MM.1S (cell line): ENCODE measurements around the gene ADRA1B.

Source experiments
- DNase-seq: peaks from one replicate; pipeline ENCODE4 v3.0.0-alpha.2; 2015
- H2AFZ ChIP-seq: fragments of 300-600 bp; sonication (generic); 2 replicates; pipeline ENCODE4 v1.6.0; 2016; ENCODE audit warnings: antibody characterized with exemption, low read length
- H3F3A ChIP-seq: fragments of 300-600 bp; sonication (generic); 2 replicates; pipeline ENCODE4 v1.6.1; 2016; ENCODE audit warnings: mild to moderate bottlenecking, antibody characterized with exemption, low read length, moderate library complexity, mixed read lengths; ENCODE audit not compliant: insufficient read depth
- H3K27ac ChIP-seq: fragments of 300-600 bp; sonication (generic); 2 replicates; pipeline ENCODE4 v1.5.1; 2016; ENCODE audit warnings: mild to moderate bottlenecking, low read length
- H3K27me3 ChIP-seq: fragments of 300-600 bp; sonication (generic); replicated peaks from 2 replicates; pipeline ENCODE4 v1.6.0; 2016; ENCODE audit warnings: low read length; ENCODE audit not compliant: insufficient read depth
- H3K36me3 ChIP-seq: fragments of 300-600 bp; sonication (generic); replicated peaks from 2 replicates; pipeline ENCODE4 v1.6.1; 2016; ENCODE audit warnings: mild to moderate bottlenecking, low read length, mixed read lengths; ENCODE audit not compliant: insufficient read depth
- H3K4me1 ChIP-seq: fragments of 300-600 bp; sonication (generic); 2 replicates; pipeline ENCODE4 v1.6.1; 2016; ENCODE audit warnings: low read length, mixed read lengths
- H3K4me2 ChIP-seq: fragments of 300-600 bp; sonication (generic); 2 replicates; pipeline ENCODE4 v1.6.0; 2016; ENCODE audit warnings: low read depth, low read length
- H3K4me3 ChIP-seq: fragments of 300-600 bp; sonication (generic); 2 replicates; pipeline ENCODE4 v1.5.1; 2016; ENCODE audit warnings: low read length, mixed read lengths
- H3K79me2 ChIP-seq: fragments of 300-600 bp; sonication (generic); 2 replicates; pipeline ENCODE4 v1.6.1; 2016; ENCODE audit warnings: mixed run types, low read length, mixed read lengths
- H3K9ac ChIP-seq: fragments of 300-600 bp; sonication (generic); 2 replicates; pipeline ENCODE4 v1.6.1; 2016; ENCODE audit warnings: low read length, mixed read lengths
- H3K9me2 ChIP-seq: fragments of 300-600 bp; sonication (generic); replicated peaks from 2 replicates; pipeline ENCODE4 v1.6.1; 2016; ENCODE audit warnings: mild to moderate bottlenecking, low read length, mixed read lengths; ENCODE audit not compliant: insufficient read depth
- H3K9me3 ChIP-seq: fragments of 300-600 bp; sonication (generic); replicated peaks from 2 replicates; pipeline ENCODE4 v1.6.1; 2016; ENCODE audit warnings: mild to moderate bottlenecking, low read length, mixed read lengths; ENCODE audit not compliant: insufficient read depth
- H4K20me1 ChIP-seq: fragments of 300-600 bp; sonication (generic); 2 replicates; pipeline ENCODE4 v1.6.1; 2016; ENCODE audit warnings: mild to moderate bottlenecking, low read length, moderate library complexity, mixed read lengths; ENCODE audit not compliant: insufficient read depth
- EZH2 ChIP-seq: fragments of 300-600 bp; sonication (generic); optimal IDR thresholded peaks from 2 replicates; pipeline ENCODE3; 2017; ENCODE audit warnings: low read depth, mild to moderate bottlenecking, antibody characterized with exemption, low read length, mixed read lengths
- EZH2phosphoT487 ChIP-seq: fragments of 300-600 bp; sonication (generic); IDR thresholded peaks from 2 replicates; pipeline ENCODE4 v1.6.1; 2018; ENCODE audit warnings: antibody characterized with exemption, low read length
- TF ChIP-seq, protein P1 (sequence below): fragments of 300-600 bp; sonication (generic); IDR thresholded peaks from 2 replicates; pipeline ENCODE4 v1.5.1; 2016; ENCODE audit warnings: antibody characterized with exemption, low read length, mixed read lengths

ADRA1B gene

GRCh38 chr5:159916841-159917761 lies 819 bp downstream of the ADRA1B start:
- H3K4me3 ChIP-seq = peak overlapping the region; percentile 46
- no peak overlapping the region for H3K9ac ChIP-seq
- no peaks in the 10 kb centered on the region for H3K9me3 ChIP-seq
- H3K4me1 ChIP-seq = no peaks in the 10 kb centered on the region
- H2AFZ ChIP-seq = peak overlapping the region; percentile 52
- no peaks in the 10 kb centered on the region for H3K9me2 ChIP-seq
- peak overlapping the region; percentile 73 for H3K4me2 ChIP-seq
- no peaks in the 10 kb centered on the region for H3F3A ChIP-seq
- H3K27me3 ChIP-seq = no peaks in the 10 kb centered on the region
- DNase-seq = no peak
- no peaks in the 10 kb centered on the region for H3K36me3 ChIP-seq
- H4K20me1 ChIP-seq = no peaks in the 10 kb centered on the region
- no peak for TF ChIP-seq EZH2
- TF ChIP-seq, protein P1, sequence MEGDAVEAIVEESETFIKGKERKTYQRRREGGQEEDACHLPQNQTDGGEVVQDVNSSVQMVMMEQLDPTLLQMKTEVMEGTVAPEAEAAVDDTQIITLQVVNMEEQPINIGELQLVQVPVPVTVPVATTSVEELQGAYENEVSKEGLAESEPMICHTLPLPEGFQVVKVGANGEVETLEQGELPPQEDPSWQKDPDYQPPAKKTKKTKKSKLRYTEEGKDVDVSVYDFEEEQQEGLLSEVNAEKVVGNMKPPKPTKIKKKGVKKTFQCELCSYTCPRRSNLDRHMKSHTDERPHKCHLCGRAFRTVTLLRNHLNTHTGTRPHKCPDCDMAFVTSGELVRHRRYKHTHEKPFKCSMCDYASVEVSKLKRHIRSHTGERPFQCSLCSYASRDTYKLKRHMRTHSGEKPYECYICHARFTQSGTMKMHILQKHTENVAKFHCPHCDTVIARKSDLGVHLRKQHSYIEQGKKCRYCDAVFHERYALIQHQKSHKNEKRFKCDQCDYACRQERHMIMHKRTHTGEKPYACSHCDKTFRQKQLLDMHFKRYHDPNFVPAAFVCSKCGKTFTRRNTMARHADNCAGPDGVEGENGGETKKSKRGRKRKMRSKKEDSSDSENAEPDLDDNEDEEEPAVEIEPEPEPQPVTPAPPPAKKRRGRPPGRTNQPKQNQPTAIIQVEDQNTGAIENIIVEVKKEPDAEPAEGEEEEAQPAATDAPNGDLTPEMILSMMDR = 0 out of 2 replicates have a peak, but pooled peaks have one; percentile 4
- H3K79me2 ChIP-seq = no peaks in the 10 kb centered on the region
- H3K27ac ChIP-seq = no peak overlapping the region

DNA sequence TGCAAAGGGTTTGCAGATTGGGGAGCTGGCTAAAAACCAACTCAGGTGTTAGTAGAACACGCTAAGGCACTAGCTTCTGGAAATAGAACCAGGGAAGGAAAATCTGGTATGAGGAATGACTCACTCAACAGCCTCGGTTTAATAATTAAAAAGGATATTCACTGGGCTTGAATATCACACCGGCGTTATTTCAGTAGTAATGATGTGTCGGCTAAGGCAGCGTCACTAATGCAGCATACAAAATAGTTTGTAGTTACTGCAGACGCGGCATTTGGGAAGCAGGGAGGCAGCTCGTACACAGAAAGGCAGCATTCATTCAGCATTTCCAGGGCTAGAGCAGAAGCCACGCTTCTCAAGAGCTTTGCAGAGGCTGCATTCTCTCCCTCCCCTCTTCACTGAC lies 1.7 kb downstream of the ADRA1B start:
- no peak for TF ChIP-seq EZH2
- TF ChIP-seq, protein P1 = no peak
- TF ChIP-seq EZH2phosphoT487 = no peak
- Histone ChIP-seq H3K36me3 (no peaks in the 10 kb centered on the region), H3K27me3 (no peaks in the 10 kb centered on the region), H3K79me2 (no peaks in the 10 kb centered on the region), H2AFZ (no peak overlapping the region), H3K9me2 (no peaks in the 10 kb centered on the region), H3K4me1 (no peaks in the 10 kb centered on the region), H3K27ac (no peak overlapping the region), H3K4me3 (no peak overlapping the region), H3F3A (no peaks in the 10 kb centered on the region), H3K9ac (no peak overlapping the region), H3K9me3 (no peaks in the 10 kb centered on the region), H3K4me2 (no peak overlapping the region), H4K20me1 (no peaks in the 10 kb centered on the region)
- no peak for DNase-seq

- TF ChIP-seq, protein P1 = no peak
- no peak for TF ChIP-seq EZH2phosphoT487
- no peak for TF ChIP-seq EZH2
- Histone ChIP-seq H3F3A (no peaks in the 10 kb centered on the region), H3K4me3 (no peak overlapping the region), H2AFZ (no peak overlapping the region), H3K4me2 (no peak overlapping the region), H3K9ac (no peak overlapping the region), H3K36me3 (no peaks in the 10 kb centered on the region), H3K9me3 (no peaks in the 10 kb centered on the region), H3K4me1 (no peaks in the 10 kb centered on the region), H3K79me2 (no peaks in the 10 kb centered on the region), H3K27ac (no peak overlapping the region), H3K27me3 (no peaks in the 10 kb centered on the region), H3K9me2 (no peaks in the 10 kb centered on the region), H4K20me1 (no peaks in the 10 kb centered on the region)
- no peak for DNase-seq
These were observed 5.4 kb downstream of the ADRA1B start for GRCh38 chr5:159921721-159922120.
